A673 (cell line): ENCODE results near the gene IGSF21. TPM values are rescaled to one million over a fixed set of nuclear protein-coding genes. Genes with fewer than 3 reads are reported as not detected.
A peak's percentile ranks its signal among the peaks of the same experiment; 100 is the strongest.

Experiments
- BruUV-seq: library from RNA; stranded (reverse); fragments of 400-500 nt; replicated peaks from 2 replicates; lab custom pipeline; 2021; lab: Mats Ljungman, UMichigan
- CTCF ChIA-PET: fragments of 300-600 bp; sonication (Branson Sonifier 250); formaldehyde crosslinking; loops from one replicate; lab custom pipeline; 2022; ENCODE audit warnings: antibody characterized with exemption; lab: Charles Lee
- POLR2A ChIA-PET: fragments of 300-600 bp; sonication (Branson Sonifier 250); formaldehyde crosslinking; loops from one replicate; lab custom pipeline; 2022; ENCODE audit warnings: antibody characterized with exemption; ENCODE audit not compliant: low non-redundant PET; lab: Charles Lee
- DNase-seq: peaks from one replicate; pipeline ENCODE4 v3.0.0-alpha.2; 2015; ENCODE audit warnings: low spot score
- H3K27ac ChIP-seq: fragments of 200-600 bp; sonication (generic); 2 replicates; pipeline ENCODE4 v1.5.1; 2016; ENCODE audit warnings: mixed run types, low read depth, mild to moderate bottlenecking, mixed read lengths, antibody characterized with exemption, low read length; ENCODE audit not compliant: poor library complexity, severe bottlenecking
- H3K27me3 ChIP-seq: fragments of 200-600 bp; sonication (generic); replicated peaks from 2 replicates; pipeline ENCODE4 v1.6.1; 2017; ENCODE audit warnings: mixed run types, low read depth, mild to moderate bottlenecking, mixed read lengths, antibody characterized with exemption, low read length; ENCODE audit not compliant: insufficient read depth, poor library complexity
- H3K36me3 ChIP-seq: fragments of 200-600 bp; sonication (generic); 2 replicates; pipeline ENCODE4 v1.6.1; 2016; ENCODE audit warnings: mixed run types, mild to moderate bottlenecking, mixed read lengths, antibody characterized with exemption, low read length; ENCODE audit not compliant: insufficient read depth, poor library complexity, severe bottlenecking
- H3K4me1 ChIP-seq: fragments of 200-600 bp; sonication (generic); 2 replicates; pipeline ENCODE4 v1.6.1; 2017; ENCODE audit warnings: mixed run types, mild to moderate bottlenecking, mixed read lengths, antibody characterized with exemption, low read length; ENCODE audit not compliant: insufficient read depth, poor library complexity, severe bottlenecking
- H3K4me3 ChIP-seq: fragments of 200-600 bp; sonication (generic); 2 replicates; pipeline ENCODE4 v1.5.1; 2016; ENCODE audit warnings: low read depth, mixed run types, mild to moderate bottlenecking, mixed read lengths, low read length; ENCODE audit not compliant: poor library complexity, severe bottlenecking
- H3K9me3 ChIP-seq: fragments of 200-600 bp; sonication (generic); 2 replicates; pipeline ENCODE4 v1.6.1; 2016; ENCODE audit warnings: mixed run types, low read depth, mild to moderate bottlenecking, mixed read lengths, antibody characterized with exemption, low read length; ENCODE audit not compliant: poor library complexity, severe bottlenecking
- CTCF ChIP-seq: fragments of 300-800, 200-600 bp; sonication (generic); conservative IDR thresholded peaks from 2 replicates; pipeline ENCODE4 v1.5.1; 2017; ENCODE audit warnings: low read depth, mild to moderate bottlenecking, antibody characterized with exemption, low read length, moderate library complexity, mixed read lengths
- EZH2 ChIP-seq: fragments of 200-600 bp; sonication (generic); IDR thresholded peaks from 2 replicates; pipeline ENCODE4 v1.6.1; 2017; ENCODE audit warnings: borderline replicate concordance, low read depth, mild to moderate bottlenecking, mixed read lengths, antibody characterized with exemption, low read length; ENCODE audit not compliant: poor library complexity, severe bottlenecking
- intact Hi-C: fragments of 100-400 bp; cut with micrococcal nuclease; formaldehyde crosslinking; loops from one replicate; pipeline ENCODE4 v1.10.0; 2022; ENCODE audit not compliant: unreplicated experiment
- total RNA-seq: library from RNA; stranded (reverse); gene quantifications from 2 replicates; pipeline ENCODE4 v1.2.3, GENCODE V29; 2021

Gene IGSF21
- total RNA-seq, 1 experiment from 2014 or later, result 3.2 TPM

- intact Hi-C loops, result no loop called here
- BruUV-seq, result no TSS peak
- POLR2A ChIA-PET, result no interaction called here
These were observed 252.7 kb downstream of the IGSF21 start for GRCh38 chr1:18360251-18360650.

GRCh38 chr1:18362150-18362549 is 254.6 kb downstream of the IGSF21 start:
- TF ChIP-seq CTCF (no peak), EZH2 (no peak)
- intact Hi-C loops, result no loop called here
- Histone ChIP-seq H3K9me3 (no peaks in the 10 kb centered on the region), H3K27ac (peak overlapping the region; percentile 86), H3K4me3 (no peak overlapping the region), H3K27me3 (no peaks in the 10 kb centered on the region), H3K4me1 (peaks cover 13% of the 10 kb centered on the region), H3K36me3 (no peaks in the 10 kb centered on the region)
- DNase-seq, result no peak
- ChIA-PET POLR2A (no interaction called here), CTCF (interaction anchor here (0.5 kb wide), 1 partner anchor 30 kb away, joined by 6 read pairs; no protein-coding TSS in a partner anchor)
- BruUV-seq, result no TSS peak

More at GRCh38 chr1:18360251-18360650, 252.7 kb downstream of the IGSF21 start:
- Histone ChIP-seq H3K4me3 (no peak overlapping the region), H3K9me3 (no peaks in the 10 kb centered on the region), H3K27me3 (no peaks in the 10 kb centered on the region), H3K4me1 (peaks cover 15% of the 10 kb centered on the region), H3K36me3 (no peaks in the 10 kb centered on the region), H3K27ac (peak overlapping the region; percentile 86)
- no peak for TF ChIP-seq CTCF
- TF ChIP-seq EZH2, result no peak
- DNase-seq, result no peak
- CTCF ChIA-PET, result no interaction called here

DNA sequence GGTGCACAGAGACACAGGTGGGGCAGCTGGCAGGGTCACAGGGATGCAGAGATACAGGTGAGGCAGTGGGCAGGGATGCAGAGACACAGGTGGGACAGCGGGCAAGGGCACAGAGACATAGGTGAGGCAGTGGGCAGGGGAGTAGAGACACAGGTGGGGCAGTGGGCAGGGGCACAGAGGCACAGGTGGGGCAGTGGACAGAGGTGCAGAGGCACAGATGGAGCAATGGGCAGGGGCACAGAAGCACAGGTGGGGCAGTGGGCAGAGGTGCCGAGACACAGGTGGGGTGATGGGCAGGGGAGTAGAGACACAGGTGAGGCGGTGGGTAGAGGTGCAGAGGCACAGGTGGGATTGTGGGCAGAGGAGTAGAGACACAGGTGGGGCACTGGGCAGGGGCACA is 255.8 kb downstream of the IGSF21 start:
- no TSS peak for BruUV-seq
- POLR2A ChIA-PET, result no interaction called here
- Histone ChIP-seq H3K36me3 (no peaks in the 10 kb centered on the region), H3K27me3 (no peaks in the 10 kb centered on the region), H3K4me1 (peaks cover 8% of the 10 kb centered on the region), H3K4me3 (no peak overlapping the region), H3K9me3 (no peaks in the 10 kb centered on the region), H3K27ac (no peak overlapping the region)
- CTCF ChIA-PET, result no interaction called here
- TF ChIP-seq EZH2 (no peak), CTCF (no peak)
- DNase-seq, result no peak
- intact Hi-C loops, result no loop called here
